A172 (cell line): ENCODE data around the gene SEMA7A. TPM values are rescaled to one million over a fixed set of nuclear protein-coding genes. Genes with fewer than 3 reads are reported as not detected.

Experiments used
- DNase-seq: peaks from one replicate; pipeline ENCODE4 v3.0.0-alpha.2; 2015; ENCODE audit warnings: low spot score
- total RNA-seq: library from RNA; depleted of rRNA; stranded (reverse); fragments of >200 nt; shearing (Covaris generic); gene quantifications from 2 replicates; pipeline ENCODE4 v1.2.3, GENCODE V29; 2014

Gene SEMA7A
- total RNA-seq, 1 experiment from 2014 or later = 14.3 TPM

- no peak for DNase-seq
Measured at GRCh38 chr15:74430510-74430951, 3.2 kb downstream of the SEMA7A start.

- no peak for DNase-seq
Measured at GRCh38 chr15:74429781-74430400, 3.9 kb downstream of the SEMA7A start.

- DNase-seq = no peak
Measured at GRCh38 chr15:74428970-74429780, 4.6 kb downstream of the SEMA7A start.

- no peak for DNase-seq
Measured at GRCh38 chr15:74428442-74428787, 5.3 kb downstream of the SEMA7A start.

GRCh38 chr15:74427607-74428441 lies 5.9 kb downstream of the SEMA7A start:
- no peak for DNase-seq

GRCh38 chr15:74426404-74427281 lies 7.1 kb downstream of the SEMA7A start:
- DNase-seq = no peak

GRCh38 chr15:74425630-74426029 lies 8.1 kb downstream of the SEMA7A start:
- no peak for DNase-seq

GRCh38 chr15:74424901-74425528 lies 8.7 kb downstream of the SEMA7A start:
- no peak for DNase-seq

- peak; percentile 13 for DNase-seq
Measured at GRCh38 chr15:74423431-74424257, 10.1 kb downstream of the SEMA7A start.

GRCh38 chr15:74422652-74423430 lies 10.9 kb downstream of the SEMA7A start:
- peak; percentile 75 for DNase-seq

GRCh38 chr15:74422265-74422651 lies 11.5 kb downstream of the SEMA7A start:
- DNase-seq = no peak

GRCh38 chr15:74421302-74422245 lies 12.2 kb downstream of the SEMA7A start:
- DNase-seq = no peak

- DNase-seq = peak; percentile 79
Measured at GRCh38 chr15:74420193-74420905, 13.4 kb downstream of the SEMA7A start.

- DNase-seq = no peak
Measured at GRCh38 chr15:74419432-74419831, 14.3 kb downstream of the SEMA7A start.

- DNase-seq = no peak
Measured at GRCh38 chr15:74418575-74419338, 15.0 kb downstream of the SEMA7A start.

- no peak for DNase-seq
Measured at GRCh38 chr15:74417670-74418069, 16.1 kb downstream of the SEMA7A start.

GRCh38 chr15:74417225-74417624 lies 16.5 kb downstream of the SEMA7A start:
- DNase-seq = peak; percentile 90
